Measurements from ENCODE around the gene APOO.
"Not testable (repeated sequence)": the region's sequence is repeated elsewhere in the genome, so short reads cannot be mapped to it uniquely, and the experiment has no call there.

APOO gene

DNA sequence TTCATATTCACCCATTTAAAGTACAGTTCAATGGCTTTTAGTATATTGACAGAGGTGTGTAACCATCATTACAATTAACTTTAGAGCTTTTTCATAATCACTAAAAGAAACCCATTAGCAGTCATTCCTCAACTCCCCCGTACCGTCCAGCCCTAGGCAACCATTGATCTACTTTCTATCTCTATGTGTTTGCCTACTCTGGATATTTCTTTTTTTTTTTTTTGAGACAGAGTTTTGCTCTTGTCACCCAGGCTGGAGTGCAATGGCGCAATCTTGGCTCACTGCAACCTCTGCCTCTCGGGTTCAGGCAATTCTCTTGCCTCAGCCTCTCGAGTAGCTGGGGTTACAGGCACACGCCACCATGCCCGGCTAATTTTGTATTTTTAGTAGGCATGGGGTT lies 48.5 kb downstream of the APOO start:
- DNase-seq (ENCODE audit: low spot score) = not testable (repeated sequence)

DNA sequence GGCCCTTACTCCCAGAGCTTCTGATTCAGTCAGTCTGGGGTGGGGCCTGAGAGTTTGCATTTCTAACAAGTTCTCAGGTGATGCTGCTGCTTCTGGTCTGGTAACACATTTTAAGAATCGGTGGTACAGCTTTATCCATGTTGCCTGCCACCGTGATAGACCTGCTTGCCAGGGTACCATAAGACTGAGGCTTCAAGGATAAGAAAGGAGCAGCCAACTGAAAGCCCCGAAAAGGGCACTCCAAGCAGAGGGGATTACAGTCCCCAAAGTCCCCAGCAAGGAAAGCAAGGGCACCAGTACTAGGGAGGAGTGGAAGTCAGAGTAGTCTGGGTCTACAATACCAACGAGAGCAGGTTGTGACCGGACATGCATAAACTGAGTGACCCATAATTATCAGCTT lies 49.8 kb downstream of the APOO start:
- no peak for DNase-seq (ENCODE audit: low spot score)

DNA sequence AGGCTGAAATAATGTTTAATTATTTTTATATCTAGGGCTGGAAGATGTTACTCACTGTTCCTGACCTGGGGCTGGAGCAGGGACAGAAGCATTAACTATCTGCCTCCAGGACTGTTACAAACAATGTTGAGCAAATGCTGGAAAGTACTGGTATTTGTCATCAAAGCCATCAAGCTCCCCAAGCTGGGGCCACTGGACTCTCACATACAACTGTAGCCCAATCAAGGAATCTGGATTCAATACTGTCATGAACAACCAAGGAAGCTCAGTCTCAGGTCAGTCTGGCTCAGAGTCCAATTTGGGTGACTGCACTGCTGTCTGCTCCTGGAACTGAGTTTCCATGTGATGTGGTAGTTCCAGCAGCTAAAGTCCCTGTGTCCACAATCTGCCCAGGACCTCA lies 50.4 kb downstream of the APOO start:
- DNase-seq (ENCODE audit: low spot score) = no peak

GRCh38 chrX:23855569-23855968 lies 52.2 kb downstream of the APOO start:
- no peak for DNase-seq (ENCODE audit: low spot score)

- DNase-seq (ENCODE audit: low spot score) = no peak
Observed at GRCh38 chrX:23854945-23855344, 52.8 kb downstream of the APOO start.

- no peak for DNase-seq (ENCODE audit: low spot score)
Observed at GRCh38 chrX:23854122-23854521, 53.6 kb downstream of the APOO start.

- DNase-seq (ENCODE audit: low spot score) = no peak
Observed at GRCh38 chrX:23851544-23851943, 56.2 kb downstream of the APOO start.

- no peak for DNase-seq (ENCODE audit: low spot score)
Observed at GRCh38 chrX:23849241-23849640, 58.5 kb downstream of the APOO start.

DNA sequence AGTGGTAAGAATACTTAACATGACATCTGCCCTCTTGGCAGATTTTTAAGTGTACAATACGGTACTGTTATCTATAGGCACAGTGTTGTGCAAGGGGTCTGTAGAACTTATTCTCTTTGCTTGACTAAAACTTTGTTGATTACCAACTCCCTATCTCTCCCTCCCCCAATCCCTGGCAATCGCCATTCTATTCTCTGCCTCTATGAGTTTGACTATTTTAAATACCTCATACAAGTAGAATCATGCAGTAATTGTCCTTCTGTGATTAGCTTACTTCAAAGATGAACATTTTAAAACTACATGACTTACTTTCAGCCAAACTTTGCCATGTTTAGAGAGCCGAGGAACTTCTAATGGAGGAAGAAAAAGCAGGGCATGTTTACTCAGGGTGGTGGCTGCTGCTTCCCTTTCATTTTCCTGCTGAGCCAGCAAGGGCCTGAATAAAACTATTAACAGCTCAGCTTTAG lies 62.4 kb downstream of the APOO start:
- DNase-seq (ENCODE audit: low spot score) = no peak

GRCh38 chrX:23844502-23845138 lies 63.1 kb downstream of the APOO start:
- no peak for DNase-seq (ENCODE audit: low spot score)

DNA sequence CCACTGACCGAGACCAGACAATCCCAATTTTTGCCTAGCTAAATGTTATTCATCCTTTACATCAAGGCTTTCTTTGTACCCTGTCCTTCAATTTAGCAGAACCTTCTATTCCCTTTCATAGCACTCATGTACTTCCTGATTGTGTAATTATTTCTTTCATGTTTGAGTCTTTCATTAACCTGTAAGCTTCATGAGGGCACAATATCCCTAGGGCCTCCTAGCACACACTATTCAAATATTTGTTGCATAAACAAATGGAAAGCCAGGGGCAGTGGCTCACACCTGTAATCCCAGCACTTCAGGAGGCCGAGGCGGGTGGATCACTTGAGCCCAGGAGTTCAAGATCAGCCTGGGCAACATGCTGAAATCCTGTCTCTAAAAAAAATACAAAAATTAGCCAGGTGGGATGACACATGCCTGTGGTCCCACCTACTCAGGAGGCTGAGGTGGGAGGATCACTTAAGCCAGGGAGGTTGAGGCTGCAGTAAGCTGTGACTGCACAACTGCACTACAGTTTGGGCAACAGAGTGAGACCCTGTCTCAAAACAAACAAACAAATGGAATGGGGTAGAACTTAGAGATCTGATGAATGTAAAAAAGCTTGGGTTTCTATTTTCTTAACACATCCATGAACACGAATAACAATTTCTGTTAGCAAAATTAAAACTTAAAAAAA lies 65.8 kb downstream of the APOO start:
- no peak for DNase-seq (ENCODE audit: low spot score)

- DNase-seq (ENCODE audit: low spot score) = no peak
Observed at GRCh38 chrX:23840674-23841073, 67.1 kb downstream of the APOO start.

- no peak for DNase-seq (ENCODE audit: low spot score)
Observed at GRCh38 chrX:23838953-23839352, 68.8 kb downstream of the APOO start.

- no peak for DNase-seq (ENCODE audit: low spot score)
Observed at GRCh38 chrX:23832721-23833120, 75.0 kb downstream of the APOO start.

DNA sequence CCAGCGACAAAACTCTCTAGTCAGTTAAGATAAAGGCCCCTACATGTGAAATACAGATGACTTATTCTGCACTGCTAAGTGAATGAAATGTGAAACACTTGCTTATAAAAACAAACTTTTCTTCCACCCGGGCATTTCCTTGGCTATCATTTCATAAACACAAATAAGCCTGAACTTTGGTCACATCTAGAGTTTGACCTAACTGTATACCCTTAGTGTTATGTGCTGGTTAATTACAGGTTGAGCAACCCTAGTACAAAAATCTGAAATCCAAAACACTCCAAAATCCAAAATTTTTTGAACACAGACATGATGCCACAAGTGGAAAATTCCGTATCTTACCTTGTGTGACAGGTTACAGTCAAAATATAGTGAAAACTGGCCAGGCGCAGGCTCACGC lies 78.9 kb downstream of the APOO start:
- no peak for DNase-seq (ENCODE audit: low spot score)

DNA sequence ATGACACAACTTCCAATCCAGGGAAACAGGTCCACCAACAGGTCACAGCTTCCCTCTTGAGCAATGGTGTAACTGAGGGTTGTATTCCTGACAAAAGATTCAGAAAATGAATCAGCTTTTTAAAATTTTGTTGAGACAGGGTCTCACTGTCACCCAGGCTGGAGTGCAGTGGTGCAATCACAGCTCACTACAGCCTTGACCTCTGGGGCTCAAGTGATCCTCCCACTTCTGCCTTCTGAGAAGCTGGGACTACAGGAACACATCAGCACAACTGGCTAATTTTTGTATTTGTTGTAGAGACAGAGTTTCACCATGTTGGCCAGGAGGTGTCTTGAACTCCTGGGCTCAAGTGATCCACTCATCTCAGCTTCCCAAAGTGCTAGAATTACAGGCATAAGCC lies 81.1 kb downstream of the APOO start:
- no peak for DNase-seq (ENCODE audit: low spot score)

GRCh38 chrX:23826216-23826615 lies 81.5 kb downstream of the APOO start:
- no peak for DNase-seq (ENCODE audit: low spot score)

DNA sequence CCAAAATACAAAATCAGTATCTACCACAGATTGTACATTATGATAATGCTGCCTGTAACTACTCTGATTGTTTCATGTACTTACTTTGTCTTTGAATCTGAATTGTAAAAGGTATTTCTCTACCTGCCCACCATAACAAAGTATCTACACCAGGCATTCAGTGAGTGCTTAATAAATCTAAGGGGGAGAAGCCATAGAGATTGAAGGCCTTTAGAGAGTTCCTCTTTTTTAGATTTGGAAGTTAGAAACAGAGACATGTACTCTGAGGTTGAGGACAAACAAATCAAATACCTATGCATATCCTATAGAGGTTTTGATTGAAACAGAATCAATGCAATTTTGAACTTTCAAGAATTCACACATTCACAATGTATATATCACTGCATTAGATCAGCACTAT lies 82.1 kb downstream of the APOO start:
- no peak for DNase-seq (ENCODE audit: low spot score)

DNA sequence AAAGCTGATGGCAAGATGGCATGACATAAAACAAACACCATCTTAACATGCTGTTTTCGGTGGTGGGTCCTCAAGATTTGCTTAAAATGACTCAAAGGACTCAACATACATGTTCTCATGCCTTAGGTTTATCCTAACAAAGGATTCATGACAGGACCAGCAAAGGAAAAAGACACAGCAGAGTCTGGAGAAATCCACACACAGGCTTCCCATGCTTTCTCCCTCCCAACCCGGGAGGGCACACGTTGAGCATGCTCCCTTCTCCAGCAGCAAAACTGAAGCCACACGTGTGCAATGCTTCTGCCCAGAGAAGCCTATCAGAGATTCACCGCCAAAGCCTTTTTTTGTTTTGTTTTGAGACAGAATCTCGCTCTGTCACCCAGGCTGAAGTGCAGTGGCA lies 84.9 kb downstream of the APOO start:
- DNase-seq (ENCODE audit: low spot score) = no peak

GRCh38 chrX:23822397-23822796 lies 85.3 kb downstream of the APOO start:
- DNase-seq (ENCODE audit: low spot score) = no peak

- no peak for DNase-seq (ENCODE audit: low spot score)
Observed at GRCh38 chrX:23821847-23822246, 85.9 kb downstream of the APOO start.

DNA sequence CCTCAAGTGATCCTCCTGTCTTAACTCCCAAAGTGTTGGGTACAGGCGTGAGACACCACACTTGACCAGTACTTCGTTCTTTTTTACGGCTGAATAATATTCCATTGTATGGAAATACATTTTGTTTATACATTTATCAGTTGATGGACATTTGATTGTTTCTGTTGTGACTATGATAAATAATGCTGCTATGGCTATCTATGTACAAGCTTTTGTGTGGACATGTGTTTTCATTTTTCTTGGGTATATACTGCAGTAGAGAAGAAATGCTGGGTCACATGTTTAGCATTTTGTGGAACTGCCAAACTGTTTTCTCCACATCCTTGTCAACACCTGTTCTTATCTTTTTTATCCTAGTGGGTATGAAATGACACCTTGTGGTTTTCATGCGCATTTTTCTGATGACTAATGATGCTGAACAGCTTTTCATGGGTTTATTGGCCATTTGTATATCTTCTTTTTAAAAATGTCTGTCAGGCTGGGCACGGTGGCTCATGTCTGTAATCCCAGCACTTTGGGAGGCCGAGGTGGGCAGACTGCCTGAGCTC lies 87.4 kb downstream of the APOO start:
- no peak for DNase-seq (ENCODE audit: low spot score)

DNA sequence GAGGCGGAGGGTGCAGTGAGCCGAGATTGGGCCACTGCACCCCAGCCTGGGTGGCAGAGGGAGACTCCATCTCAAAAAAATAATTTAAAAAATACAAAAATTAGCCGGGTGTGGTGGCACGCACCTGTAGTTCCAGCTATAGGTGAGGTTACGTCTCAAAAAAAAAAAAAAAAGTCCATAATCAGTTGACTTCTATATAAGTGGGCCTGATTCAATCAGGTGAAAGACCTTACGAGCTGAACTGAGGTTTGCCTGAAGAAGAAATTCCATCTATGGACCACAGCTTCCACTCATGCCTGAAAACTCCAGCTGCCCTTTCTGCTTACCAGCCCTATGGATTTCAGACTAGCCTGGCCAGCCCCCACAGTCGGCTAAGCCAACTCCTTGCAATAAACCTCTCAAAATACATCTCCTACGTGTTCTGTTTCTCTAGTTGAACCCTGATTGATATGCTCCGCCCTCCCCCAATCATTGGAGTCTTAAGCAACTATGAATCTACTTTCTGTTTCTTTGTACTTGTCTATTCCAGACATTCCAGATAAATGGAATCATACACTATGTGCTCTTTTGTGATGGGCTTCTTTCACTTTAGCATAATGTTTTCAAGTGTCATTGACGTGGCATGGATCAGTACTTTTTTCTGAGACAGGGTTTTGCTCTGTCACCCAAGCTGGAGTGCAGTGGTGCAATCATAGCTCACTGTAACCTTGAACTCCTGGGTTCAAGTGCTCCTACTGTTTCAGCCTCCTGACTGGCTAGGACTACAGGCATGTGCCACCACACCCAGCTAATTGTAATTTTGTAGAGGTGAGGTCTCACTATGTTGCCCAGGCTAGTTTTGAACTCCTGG lies 88.1 kb downstream of the APOO start:
- DNase-seq (ENCODE audit: low spot score) = no peak

Measured in left forelimb (tissue), 1 donor.